ENCODE measurements around the gene ANKUB1. TPM values are rescaled to one million over a fixed set of nuclear protein-coding genes. Genes with fewer than 3 reads are reported as not detected.

Gene ANKUB1
- total and polyA plus RNA-seq, 9 of the 15 experiments (the other 6 are each of a cell fraction or from before 2014, with no cell fraction given), result not detected

DNA sequence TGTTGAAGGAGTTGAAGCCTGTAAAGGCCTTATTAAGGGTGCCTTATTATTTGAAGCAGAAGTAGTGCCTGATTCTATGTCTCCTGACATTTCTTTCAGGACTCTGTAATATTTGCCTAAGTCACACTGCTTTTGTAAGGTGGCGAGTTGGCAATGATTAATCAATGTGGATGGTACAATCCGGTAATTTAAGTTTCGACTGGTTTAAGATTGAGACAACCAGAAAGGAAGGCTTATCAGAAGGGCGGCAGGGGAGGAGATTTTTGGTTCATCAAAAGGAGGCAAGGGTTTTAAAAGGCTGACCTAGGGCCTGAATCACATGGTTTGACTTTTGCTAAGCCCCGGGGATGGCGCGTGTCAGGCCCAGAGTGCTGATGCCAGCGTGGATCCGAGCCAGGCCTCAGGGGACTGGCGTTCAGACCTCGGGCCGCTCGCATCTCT is 19.8 kb upstream of the ANKUB1 start:
- BruUV-seq (replicated peaks), result no TSS peak
- Histone ChIP-seq H3K4me3 (no peak overlapping the region), H3K9me1 (ENCODE audit: control insufficient read depth, insufficient read depth, low read length) (no peaks in the 10 kb centered on the region), H2AFZ (ENCODE audit: low read depth, low read length) (peak overlapping the region; percentile 99), H3K27me3 (ENCODE audit: control insufficient read depth in 2 of 2, insufficient read depth in 2 of 2, low read length in 2 of 2) (no peaks in the 10 kb centered on the region), H4K20me1 (replicated peaks; ENCODE audit: control insufficient read depth, insufficient read depth, low read length) (no peaks in the 10 kb centered on the region), H3K9ac (ENCODE audit: insufficient read depth in 1 of 2, low read depth in 2 of 2, low read length in 2 of 2) (no peak overlapping the region), H3K79me2 (ENCODE audit: control insufficient read depth, insufficient read depth, low read length) (peaks cover 22% of the 10 kb centered on the region), H3K4me1 (replicated peaks in 1 of 2; ENCODE audit: control insufficient read depth in 2 of 2, insufficient read depth in 2 of 2, low read length in 2 of 2) (peaks cover 0 to 8% of the 10 kb centered on the region in 2 experiments; a peak in 3 of 5 replicates), H3K9me3 (replicated peaks; ENCODE audit: control insufficient read depth, insufficient read depth, low read depth, low read length) (no peaks in the 10 kb centered on the region), H3K27ac (ENCODE audit: extremely low read depth, low read depth, low read length) (no peak overlapping the region), H3K36me3 (ENCODE audit: control insufficient read depth, insufficient read depth, low read length) (no peaks in the 10 kb centered on the region), H3K4me2 (ENCODE audit: insufficient read depth, low read length) (no peak overlapping the region)
- intact Hi-C loops (cut with micrococcal nuclease) (no loop called here), in situ Hi-C loops (cut with MboI) (no loop called here)
- no peak for ATAC-seq
- ChIA-PET POLR2A (interaction anchor here (1.0 kb wide), 1 partner anchor 39 kb away, joined by 3 read pairs; no protein-coding TSS in a partner anchor), CTCF (ENCODE audit: low intra/inter-chr PET ratio) (no interaction called here)
- TF ChIP-seq, protein P1, sequence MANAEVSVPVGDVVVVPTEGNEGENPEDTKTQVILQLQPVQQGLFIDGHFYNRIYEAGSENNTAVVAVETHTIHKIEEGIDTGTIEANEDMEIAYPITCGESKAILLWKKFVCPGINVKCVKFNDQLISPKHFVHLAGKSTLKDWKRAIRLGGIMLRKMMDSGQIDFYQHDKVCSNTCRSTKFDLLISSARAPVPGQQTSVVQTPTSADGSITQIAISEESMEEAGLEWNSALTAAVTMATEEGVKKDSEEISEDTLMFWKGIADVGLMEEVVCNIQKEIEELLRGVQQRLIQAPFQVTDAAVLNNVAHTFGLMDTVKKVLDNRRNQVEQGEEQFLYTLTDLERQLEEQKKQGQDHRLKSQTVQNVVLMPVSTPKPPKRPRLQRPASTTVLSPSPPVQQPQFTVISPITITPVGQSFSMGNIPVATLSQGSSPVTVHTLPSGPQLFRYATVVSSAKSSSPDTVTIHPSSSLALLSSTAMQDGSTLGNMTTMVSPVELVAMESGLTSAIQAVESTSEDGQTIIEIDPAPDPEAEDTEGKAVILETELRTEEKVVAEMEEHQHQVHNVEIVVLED (CRISPR knock-in tag; IDR thresholded peaks at IDR 0.05), result no peak
- TF ChIP-seq, protein P2, sequence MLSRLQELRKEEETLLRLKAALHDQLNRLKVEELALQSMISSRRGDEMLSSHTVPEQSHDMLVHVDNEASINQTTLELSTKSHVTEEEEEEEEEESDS (CRISPR knock-in tag; IDR thresholded peaks at IDR 0.05), result no peak
- TF ChIP-seq ERF (CRISPR knock-in tag; IDR thresholded peaks at IDR 0.05) (no peak), FOSL1 (tag; conservative IDR thresholded peaks at IDR 0.05) (no peak), TBP (optimal IDR thresholded peaks at IDR 0.05; ENCODE audit: low read depth, low read length) (no peak), ZZZ3 (IDR thresholded peaks at IDR 0.05) (no peak), ZNF274 (IDR thresholded peaks at IDR 0.05; ENCODE audit: borderline replicate concordance, low read depth, low read length) (no peak), CBFA2T3 (IDR thresholded peaks at IDR 0.05) (no peak), NFYB (IDR thresholded peaks at IDR 0.05; ENCODE audit: extremely low read depth, insufficient read length) (no peak), FOXK2 (conservative IDR thresholded peaks at IDR 0.05 in 1 of 2, IDR thresholded peaks at IDR 0.05 in 1 of 2; ENCODE audit: low read depth in 2 of 2) (no peak), RAD51 (IDR thresholded peaks at IDR 0.05; ENCODE audit: borderline replicate concordance, low read depth) (no peak), RUNX1 (IDR thresholded peaks at IDR 0.05; ENCODE audit: low read depth) (no peak), JUNB (CRISPR knock-in tag; conservative IDR thresholded peaks at IDR 0.05) (no peak), ZNF175 (CRISPR knock-in tag; IDR thresholded peaks at IDR 0.05; ENCODE audit: low read depth) (no peak), ZSCAN29 (IDR thresholded peaks at IDR 0.05) (no peak), ZNF212 (CRISPR knock-in tag; IDR thresholded peaks at IDR 0.05) (no peak), EP400 (IDR thresholded peaks at IDR 0.05) (no peak)
- TF ChIP-seq, protein P3, sequence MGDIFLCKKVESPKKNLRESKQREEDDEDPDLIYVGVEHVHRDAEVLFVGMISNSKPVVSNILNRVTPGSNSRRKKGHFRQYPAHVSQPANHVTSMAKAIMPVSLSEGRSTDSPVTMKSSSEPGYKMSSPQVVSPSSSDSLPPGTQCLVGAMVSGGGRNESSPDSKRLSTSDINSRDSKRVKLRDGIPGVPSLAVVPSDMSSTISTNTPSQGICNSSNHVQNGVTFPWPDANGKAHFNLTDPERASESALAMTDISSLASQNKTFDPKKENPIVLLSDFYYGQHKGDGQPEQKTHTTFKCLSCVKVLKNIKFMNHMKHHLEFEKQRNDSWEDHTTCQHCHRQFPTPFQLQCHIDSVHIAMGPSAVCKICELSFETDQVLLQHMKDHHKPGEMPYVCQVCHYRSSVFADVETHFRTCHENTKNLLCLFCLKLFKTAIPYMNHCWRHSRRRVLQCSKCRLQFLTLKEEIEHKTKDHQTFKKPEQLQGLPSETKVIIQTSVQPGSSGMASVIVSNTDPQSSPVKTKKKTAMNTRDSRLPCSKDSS (IDR thresholded peaks at IDR 0.05; ENCODE audit: low read depth, partially characterized antibody), result no peak
- TF ChIP-seq, protein P4, sequence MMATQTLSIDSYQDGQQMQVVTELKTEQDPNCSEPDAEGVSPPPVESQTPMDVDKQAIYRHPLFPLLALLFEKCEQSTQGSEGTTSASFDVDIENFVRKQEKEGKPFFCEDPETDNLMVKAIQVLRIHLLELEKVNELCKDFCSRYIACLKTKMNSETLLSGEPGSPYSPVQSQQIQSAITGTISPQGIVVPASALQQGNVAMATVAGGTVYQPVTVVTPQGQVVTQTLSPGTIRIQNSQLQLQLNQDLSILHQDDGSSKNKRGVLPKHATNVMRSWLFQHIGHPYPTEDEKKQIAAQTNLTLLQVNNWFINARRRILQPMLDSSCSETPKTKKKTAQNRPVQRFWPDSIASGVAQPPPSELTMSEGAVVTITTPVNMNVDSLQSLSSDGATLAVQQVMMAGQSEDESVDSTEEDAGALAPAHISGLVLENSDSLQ (IDR thresholded peaks at IDR 0.05), result no peak
- TF ChIP-seq, protein P5, sequence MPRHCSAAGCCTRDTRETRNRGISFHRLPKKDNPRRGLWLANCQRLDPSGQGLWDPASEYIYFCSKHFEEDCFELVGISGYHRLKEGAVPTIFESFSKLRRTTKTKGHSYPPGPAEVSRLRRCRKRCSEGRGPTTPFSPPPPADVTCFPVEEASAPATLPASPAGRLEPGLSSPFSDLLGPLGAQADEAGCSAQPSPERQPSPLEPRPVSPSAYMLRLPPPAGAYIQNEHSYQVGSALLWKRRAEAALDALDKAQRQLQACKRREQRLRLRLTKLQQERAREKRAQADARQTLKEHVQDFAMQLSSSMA (CRISPR knock-in tag; IDR thresholded peaks at IDR 0.05), result no peak
- DNase-seq (ENCODE audit: extremely low read depth in 1 of 4, low spot score in 3 of 4), result no peak
- 88% methylated on average over 13 of the region's 13 CpGs for WGBS (ENCODE audit: insufficient coverage, low coverage, missing lambda C conversion rate)
- FAIRE-seq, result no peak
